HG03460 (cell line): Measurements from ENCODE around the gene ADGRD1.

Experiments used
- ATAC-seq: cut with Tn5 transposase; IDR thresholded peaks from one replicate; pipeline ENCODE4 v1.9.1; 2021; ENCODE audit not compliant: unreplicated experiment

Gene ADGRD1

DNA sequence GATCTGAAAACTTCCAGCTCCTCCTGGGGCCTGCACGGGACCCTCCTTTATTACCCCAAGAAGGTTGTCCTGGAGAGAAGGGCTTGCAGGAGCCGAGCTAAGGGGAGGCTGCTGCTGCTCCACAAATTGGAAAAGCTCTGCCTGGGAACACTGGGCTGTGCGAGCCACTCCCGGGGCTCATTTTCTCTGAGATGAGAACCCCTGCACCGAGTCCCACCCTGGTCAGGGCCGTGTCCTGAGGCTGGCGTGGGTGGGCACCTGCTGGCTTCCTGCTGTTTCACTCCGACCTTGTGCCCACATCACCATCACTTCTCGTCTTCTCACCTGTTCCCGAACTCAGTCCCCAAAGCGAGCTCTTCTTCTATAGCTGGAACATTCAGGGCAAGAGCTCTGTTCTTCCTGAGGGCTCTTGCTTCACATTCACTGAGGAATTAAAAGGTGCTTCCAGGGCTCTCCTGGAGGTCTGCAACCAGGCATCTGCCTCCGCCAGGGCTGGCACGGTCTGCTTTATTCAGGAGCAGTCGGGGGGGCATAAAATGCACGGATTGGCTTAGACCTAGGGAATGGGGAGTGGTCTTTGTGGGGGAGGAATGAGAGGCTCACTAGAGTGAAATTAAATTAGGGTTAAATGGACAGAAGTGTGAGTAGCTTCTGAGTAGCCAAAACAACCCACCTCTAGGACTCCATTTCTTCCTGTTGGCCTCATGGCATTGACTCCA, 98.5 kb downstream of the ADGRD1 start:
- ATAC-seq = no peak

GRCh38 chr12:131052929-131053328, 99.2 kb downstream of the ADGRD1 start:
- no peak for ATAC-seq

GRCh38 chr12:131053567-131053966, 99.9 kb downstream of the ADGRD1 start:
- no peak for ATAC-seq

DNA sequence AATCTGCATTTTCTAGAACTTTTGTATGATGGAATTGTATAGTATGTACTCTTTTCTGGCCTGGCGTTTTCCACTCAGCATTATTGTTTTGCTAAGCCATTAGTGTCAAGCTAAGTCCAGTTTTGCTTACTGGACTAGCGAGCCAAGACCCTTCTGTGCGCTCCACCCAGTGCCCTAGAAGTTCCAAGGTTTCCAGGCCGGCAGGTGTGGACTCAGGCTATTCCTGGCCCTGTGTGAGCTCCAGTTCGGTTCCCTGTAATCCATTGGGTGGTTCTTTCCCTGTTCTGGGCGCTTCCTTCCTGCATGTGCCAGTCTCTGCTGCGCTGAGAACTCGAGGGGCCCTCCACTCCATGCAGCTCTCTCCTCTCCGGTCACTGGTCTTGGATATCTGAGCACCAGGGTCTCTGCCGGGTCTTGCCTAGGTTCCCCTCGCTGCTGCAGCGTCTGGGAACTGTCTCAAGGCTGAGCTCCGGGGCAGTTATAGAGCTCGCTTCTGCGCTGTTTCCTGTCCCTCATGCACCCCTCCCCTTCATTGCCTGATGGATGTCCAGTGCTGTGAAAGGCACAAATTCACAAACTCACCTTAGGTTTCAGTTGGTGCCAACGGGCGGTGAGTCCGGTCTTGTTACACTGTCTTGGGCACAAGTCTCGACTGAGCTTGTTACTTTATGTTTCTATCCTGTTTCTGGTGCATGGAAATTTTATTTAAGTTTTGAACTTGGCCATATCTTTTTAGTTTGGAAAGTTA, 100.8 kb downstream of the ADGRD1 start:
- no peak for ATAC-seq

- no peak for ATAC-seq
Measured at GRCh38 chr12:131055093-131055465, 101.4 kb downstream of the ADGRD1 start.

- no peak for ATAC-seq
Measured at GRCh38 chr12:131055596-131056233, 102.0 kb downstream of the ADGRD1 start.

DNA sequence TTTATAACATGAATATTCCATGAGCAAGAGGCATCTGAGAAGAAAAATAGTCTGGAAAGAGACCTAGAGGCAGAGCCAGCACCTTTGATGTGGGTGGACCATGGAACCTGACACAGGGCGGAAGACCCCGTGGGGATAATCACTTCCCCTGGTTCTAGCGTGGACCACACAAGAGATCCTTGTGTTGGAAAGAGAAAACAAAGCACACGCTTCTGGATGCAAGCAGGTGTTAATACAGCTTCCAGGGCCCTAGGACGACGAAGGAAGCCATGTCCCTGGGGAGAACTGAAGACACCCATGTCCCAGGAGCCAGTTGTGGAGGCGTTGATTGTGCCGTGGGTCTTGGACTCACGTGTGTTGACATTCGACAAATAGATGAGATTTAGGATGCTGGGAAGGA, 102.9 kb downstream of the ADGRD1 start:
- ATAC-seq = no peak

DNA sequence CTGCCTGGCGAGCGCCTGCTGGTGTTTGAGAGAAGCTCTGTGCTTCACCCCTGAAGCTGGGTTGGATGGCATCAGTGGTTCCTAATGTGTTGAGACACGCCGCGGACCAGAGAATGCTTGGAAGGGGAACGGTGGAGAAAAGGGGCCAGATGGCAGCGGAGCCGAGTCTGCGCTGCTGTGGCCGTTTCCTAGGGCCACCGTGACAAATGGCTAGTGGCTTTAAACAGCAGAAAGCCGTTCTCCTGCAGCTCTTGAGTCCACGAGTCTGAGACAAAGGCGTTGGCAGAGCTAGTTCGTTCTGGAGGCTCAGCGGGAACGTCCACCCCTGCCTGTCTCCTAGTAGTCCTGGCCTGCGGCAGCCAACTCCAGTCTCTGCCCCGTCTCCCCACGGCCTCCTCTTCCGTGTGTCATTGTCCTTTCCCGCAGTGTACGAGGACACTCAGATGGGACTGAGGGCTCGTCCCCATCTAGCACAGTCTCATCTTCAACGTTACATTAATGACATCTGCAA, 103.6 kb downstream of the ADGRD1 start:
- ATAC-seq = no peak

DNA sequence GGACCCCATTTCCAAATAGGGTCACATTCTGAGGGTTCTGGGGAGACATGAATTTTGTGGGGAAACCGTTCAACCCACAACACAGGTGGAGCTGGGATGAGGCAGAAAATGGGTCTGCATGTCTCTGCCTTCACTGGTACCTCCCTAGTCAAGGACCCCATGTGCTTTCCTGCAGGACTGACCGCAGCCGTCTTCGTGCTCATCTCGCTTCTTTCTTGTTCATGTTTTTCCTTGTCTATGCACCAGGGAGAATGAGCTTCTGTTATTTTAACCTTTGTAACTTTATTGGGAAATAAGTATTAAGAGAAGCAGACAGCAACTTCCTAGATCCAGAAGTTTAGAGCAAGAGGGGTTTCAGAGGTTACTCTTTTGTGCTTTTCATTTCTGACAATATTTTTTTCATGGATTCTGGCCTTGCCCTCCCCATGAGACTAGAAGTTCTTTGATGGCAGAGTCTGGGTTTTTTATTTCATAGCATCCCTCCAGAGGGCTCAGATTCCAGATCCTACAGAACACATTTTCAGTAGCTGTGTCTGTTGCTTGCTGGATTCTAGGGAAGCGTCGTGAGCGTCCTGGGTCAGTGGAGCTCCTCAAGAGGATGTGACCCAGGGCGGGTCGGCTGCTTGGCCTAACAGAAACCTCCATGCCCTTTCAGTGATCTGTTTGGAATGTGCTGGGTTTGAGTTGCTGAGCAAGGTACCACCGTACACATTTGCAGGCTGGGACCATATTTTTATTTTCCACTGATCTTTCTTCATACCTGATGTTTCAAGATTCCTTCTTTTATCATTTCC, 104.2 kb downstream of the ADGRD1 start:
- ATAC-seq = no peak

DNA sequence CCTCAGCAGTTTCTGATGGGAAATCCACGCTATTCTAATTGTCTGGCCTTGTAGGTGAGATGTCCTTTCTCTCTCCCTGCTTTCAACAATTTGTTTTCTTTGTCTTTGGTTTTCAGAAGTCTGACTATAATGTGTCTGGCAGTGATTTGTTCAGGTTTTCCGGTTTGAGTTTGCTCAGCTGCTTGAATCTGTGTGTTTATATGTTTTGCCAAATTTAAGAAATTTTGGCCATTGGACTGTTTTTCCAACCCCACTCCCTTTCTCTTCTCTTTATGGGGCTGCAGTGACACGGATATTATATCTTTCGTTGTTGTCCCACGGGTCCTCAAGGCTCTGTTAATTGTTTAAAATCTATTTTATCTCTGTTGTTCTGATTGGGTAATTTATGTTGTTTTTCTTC, 105.0 kb downstream of the ADGRD1 start:
- ATAC-seq = no peak

- ATAC-seq = no peak
Measured at GRCh38 chr12:131060011-131060703, 106.5 kb downstream of the ADGRD1 start.

- ATAC-seq = no peak
Measured at GRCh38 chr12:131061041-131061806, 107.5 kb downstream of the ADGRD1 start.

DNA sequence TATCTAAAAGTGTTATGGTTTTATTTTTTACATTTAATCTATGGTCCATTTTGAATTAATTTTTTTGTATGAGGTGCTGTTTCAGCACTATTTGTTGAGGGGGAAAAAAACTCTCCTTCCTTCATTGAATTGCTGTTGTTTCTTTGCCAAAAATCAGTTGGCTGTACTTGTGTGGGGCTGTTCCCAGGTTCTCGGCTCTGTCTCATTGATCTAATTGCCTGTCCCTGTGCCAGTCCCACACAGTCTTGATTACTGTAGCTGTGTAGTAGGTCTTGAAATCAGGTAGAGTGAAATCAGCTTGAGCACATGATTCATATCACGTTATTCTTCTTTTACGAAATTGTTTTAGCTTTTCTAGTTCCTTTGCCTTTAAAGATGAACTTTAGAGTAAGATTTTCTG, 109.7 kb downstream of the ADGRD1 start:
- ATAC-seq = no peak

DNA sequence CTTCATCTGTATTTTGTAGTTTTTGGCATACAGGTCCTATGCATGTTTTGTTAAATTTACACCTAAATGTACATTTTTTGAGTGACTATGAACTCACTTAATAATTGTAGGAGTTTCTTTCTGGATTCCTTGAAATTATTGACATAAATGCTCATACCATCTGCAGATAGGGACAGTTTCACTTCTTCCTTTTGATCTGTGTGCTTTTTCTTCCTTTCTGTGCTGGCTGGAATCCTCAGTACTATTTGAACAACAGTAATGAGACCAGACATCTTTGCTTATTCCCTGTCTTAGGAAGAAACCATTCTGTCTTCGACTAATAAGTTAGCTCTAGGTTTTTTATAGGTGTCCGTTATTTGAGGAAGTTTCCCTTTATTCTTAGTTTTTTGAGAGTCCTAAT, 110.3 kb downstream of the ADGRD1 start:
- ATAC-seq = no peak

GRCh38 chr12:131065279-131065678, 111.6 kb downstream of the ADGRD1 start:
- ATAC-seq = no peak

DNA sequence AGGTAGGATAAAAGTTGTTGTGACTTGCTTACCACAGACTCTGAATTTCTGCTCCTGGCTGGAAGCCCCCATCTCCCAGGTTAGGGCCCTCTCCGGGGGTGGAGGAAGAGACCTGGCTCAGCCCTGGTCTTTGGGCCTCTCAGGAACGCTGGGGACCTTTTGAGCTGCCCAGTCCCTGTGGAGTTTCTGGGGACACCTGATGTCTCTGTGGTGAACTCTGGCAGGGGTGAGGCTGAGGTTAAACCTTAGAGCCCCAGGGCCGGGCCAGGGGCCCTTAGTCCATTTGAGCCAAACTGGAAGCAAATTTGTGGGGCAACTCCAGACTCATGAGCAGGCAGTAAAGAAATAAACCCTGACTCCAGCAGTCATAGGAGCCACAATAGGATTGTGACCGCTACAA, 112.1 kb downstream of the ADGRD1 start:
- ATAC-seq = no peak

- ATAC-seq = no peak
Measured at GRCh38 chr12:131066207-131066885, 112.6 kb downstream of the ADGRD1 start.

GRCh38 chr12:131066886-131067490, 113.3 kb downstream of the ADGRD1 start:
- no peak for ATAC-seq
